Immature natural killer cell (primary cell): ENCODE measurements around the gene IL1RAPL2. TPM values are rescaled to one million over a fixed set of nuclear protein-coding genes. Genes with fewer than 3 reads are reported as not detected.
A peak's percentile ranks its signal among the peaks of the same experiment; 100 is the strongest.

Experiments
- DNase-seq, 3 donors: peaks; one replicate each; pipeline ENCODE4 v3.0.0; 2022; ENCODE audit warnings: mixed read lengths in 1 of 3
- H3K27ac Mint-ChIP-seq, 6 donors: one replicate each; pipeline ENCODE4 v1.8.0; 2020; ENCODE audit warnings: mixed read lengths in 6 of 6, mild to moderate bottlenecking in 5 of 6, inconsistent platforms in 4 of 6, moderate library complexity in 3 of 6
- H3K27me3 Mint-ChIP-seq, 3 donors: one replicate each; pipeline ENCODE4 v1.8.0; 2020 to 2021; ENCODE audit warnings: low read depth in 3 of 3, mild to moderate bottlenecking in 3 of 3, mixed read lengths in 3 of 3, moderate library complexity in 3 of 3, inconsistent platforms in 1 of 3
- H3K36me3 Mint-ChIP-seq, 3 donors: one replicate each; pipeline ENCODE4 v1.8.0; 2020; ENCODE audit warnings: mixed read lengths in 3 of 3, inconsistent platforms in 2 of 3, mild to moderate bottlenecking in 2 of 3
- H3K4me1 Mint-ChIP-seq, 2 donors: one replicate each; pipeline ENCODE4 v1.8.0; 2020; ENCODE audit warnings: inconsistent platforms in 2 of 2, mild to moderate bottlenecking in 2 of 2, mixed read lengths in 2 of 2, moderate library complexity in 1 of 2
- H3K4me3 Mint-ChIP-seq, 5 donors: one replicate each; pipeline ENCODE4 v1.8.0; 2020; ENCODE audit warnings: mild to moderate bottlenecking in 5 of 5, mixed read lengths in 5 of 5, inconsistent platforms in 3 of 5, moderate library complexity in 3 of 5
- H3K9me3 Mint-ChIP-seq, 6 donors: one replicate each; pipeline ENCODE4 v1.8.0; 2020; ENCODE audit warnings: mild to moderate bottlenecking in 6 of 6, mixed read lengths in 6 of 6, inconsistent platforms in 4 of 6, moderate library complexity in 3 of 6
- polyA plus RNA-seq, 3 donors: library from polyadenylated mRNA; unstranded; fragments of 300-500 nt; fragmentation: Illumina TruSeq; gene quantifications; one replicate each; pipeline ENCODE4 v1.2.3, GENCODE V29; 2021

The IL1RAPL2 gene
- polyA plus RNA-seq, 3 donors from 2014 or later = not detected

- no peak overlapping the region for H3K4me3 Mint-ChIP-seq
- H3K4me1 Mint-ChIP-seq = no peaks in the 10 kb centered on the region
- H3K27me3 Mint-ChIP-seq = peaks cover 0 to 6% (median 4%) of the 10 kb centered on the region in 3 donors
- H3K27ac Mint-ChIP-seq = no peak overlapping the region
- DNase-seq = no peak
- H3K9me3 Mint-ChIP-seq = peaks cover 0 to 6% (median under 1%) of the 10 kb centered on the region in 6 donors
- H3K36me3 Mint-ChIP-seq = no peaks in the 10 kb centered on the region
These were observed 554.5 kb downstream of the IL1RAPL2 start for GRCh38 chrX:105120463-105120862.

- Mint-ChIP-seq H3K27me3 (peaks cover 0 to 6% (median 4%) of the 10 kb centered on the region in 3 donors), H3K36me3 (no peaks in the 10 kb centered on the region)
These were observed 555.2 kb downstream of the IL1RAPL2 start for GRCh38 chrX:105121186-105121585.

GRCh38 chrX:105126201-105126600, 560.2 kb downstream of the IL1RAPL2 start:
- H3K4me1 Mint-ChIP-seq = no peaks in the 10 kb centered on the region
- no peak overlapping the region for H3K27ac Mint-ChIP-seq
- H3K36me3 Mint-ChIP-seq = no peaks in the 10 kb centered on the region
- no peak overlapping the region for H3K4me3 Mint-ChIP-seq
- DNase-seq = no peak
- H3K9me3 Mint-ChIP-seq = peaks cover 0 to 8% (median 1%) of the 10 kb centered on the region in 6 donors
- H3K27me3 Mint-ChIP-seq = peaks cover 0 to 3% (median 0%) of the 10 kb centered on the region in 3 donors

More at GRCh38 chrX:105121186-105121585, 555.2 kb downstream of the IL1RAPL2 start:
- Mint-ChIP-seq H3K4me1 (no peaks in the 10 kb centered on the region), H3K27ac (no peak overlapping the region), H3K4me3 (no peak overlapping the region), H3K9me3 (peaks cover 0 to 5% (median under 1%) of the 10 kb centered on the region in 6 donors)
- DNase-seq = no peak

- Mint-ChIP-seq H3K27me3 (peaks cover 0 to 2% (median 0%) of the 10 kb centered on the region in 3 donors), H3K4me3 (no peak overlapping the region), H3K36me3 (no peaks in the 10 kb centered on the region), H3K4me1 (no peaks in the 10 kb centered on the region), H3K9me3 (peaks cover 0 to 6% (median 2%) of the 10 kb centered on the region in 6 donors), H3K27ac (no peak overlapping the region)
- DNase-seq = no peak
These were observed 568.3 kb downstream of the IL1RAPL2 start for GRCh38 chrX:105134273-105134672.

GRCh38 chrX:105136786-105137185, 570.8 kb downstream of the IL1RAPL2 start:
- no peaks in the 10 kb centered on the region for H3K27me3 Mint-ChIP-seq
- H3K27ac Mint-ChIP-seq = no peak overlapping the region
- no peaks in the 10 kb centered on the region for H3K4me1 Mint-ChIP-seq
- DNase-seq = no peak
- no peak overlapping the region for H3K4me3 Mint-ChIP-seq
- H3K9me3 Mint-ChIP-seq = peaks cover 0 to 2% (median under 1%) of the 10 kb centered on the region in 6 donors
- no peaks in the 10 kb centered on the region for H3K36me3 Mint-ChIP-seq

- Mint-ChIP-seq H3K27ac (no peak overlapping the region), H3K4me3 (no peak overlapping the region), H3K27me3 (peaks cover 0 to 4% (median 0%) of the 10 kb centered on the region in 3 donors), H3K36me3 (no peaks in the 10 kb centered on the region), H3K9me3 (peaks cover 0 to 2% (median 0%) of the 10 kb centered on the region in 6 donors), H3K4me1 (no peaks in the 10 kb centered on the region)
- no peak for DNase-seq
These were observed 584.0 kb downstream of the IL1RAPL2 start for GRCh38 chrX:105150036-105150435.

- H3K4me3 Mint-ChIP-seq = no peak overlapping the region
- H3K4me1 Mint-ChIP-seq = no peaks in the 10 kb centered on the region
These were observed 584.6 kb downstream of the IL1RAPL2 start for GRCh38 chrX:105150557-105150956.

GRCh38 chrX:105167233-105167632, 601.2 kb downstream of the IL1RAPL2 start:
- H3K36me3 Mint-ChIP-seq = no peaks in the 10 kb centered on the region
- no peak overlapping the region for H3K4me3 Mint-ChIP-seq
- H3K27ac Mint-ChIP-seq = no peak overlapping the region
- H3K4me1 Mint-ChIP-seq = no peaks in the 10 kb centered on the region
- H3K27me3 Mint-ChIP-seq = peaks cover 0 to 4% (median 0%) of the 10 kb centered on the region in 3 donors
- DNase-seq = no peak
- peaks cover 0 to 3% (median 0%) of the 10 kb centered on the region in 6 donors for H3K9me3 Mint-ChIP-seq

More at GRCh38 chrX:105150557-105150956, 584.6 kb downstream of the IL1RAPL2 start:
- Mint-ChIP-seq H3K27me3 (peaks cover 0 to 4% (median 0%) of the 10 kb centered on the region in 3 donors), H3K9me3 (peaks cover 0 to 2% (median 0%) of the 10 kb centered on the region in 6 donors), H3K27ac (no peak overlapping the region), H3K36me3 (no peaks in the 10 kb centered on the region)
- no peak for DNase-seq

- H3K4me3 Mint-ChIP-seq = no peak overlapping the region
- no peaks in the 10 kb centered on the region for H3K4me1 Mint-ChIP-seq
- H3K36me3 Mint-ChIP-seq = no peaks in the 10 kb centered on the region
These were observed 602.6 kb downstream of the IL1RAPL2 start for GRCh38 chrX:105168577-105168976.

GRCh38 chrX:105173071-105173470, 607.1 kb downstream of the IL1RAPL2 start:
- Mint-ChIP-seq H3K27ac (no peak overlapping the region), H3K27me3 (peaks cover 0 to 2% (median 2%) of the 10 kb centered on the region in 3 donors), H3K9me3 (peaks cover 0 to 4% (median 0%) of the 10 kb centered on the region in 6 donors), H3K4me1 (no peaks in the 10 kb centered on the region), H3K4me3 (no peak overlapping the region), H3K36me3 (no peaks in the 10 kb centered on the region)
- no peak for DNase-seq

More at GRCh38 chrX:105168577-105168976, 602.6 kb downstream of the IL1RAPL2 start:
- peaks cover 0 to 4% (median 0%) of the 10 kb centered on the region in 3 donors for H3K27me3 Mint-ChIP-seq
- no peak for DNase-seq
- no peak overlapping the region for H3K27ac Mint-ChIP-seq
- H3K9me3 Mint-ChIP-seq = peaks cover 0 to 3% (median 0%) of the 10 kb centered on the region in 6 donors

GRCh38 chrX:105179644-105180043, 613.6 kb downstream of the IL1RAPL2 start:
- Mint-ChIP-seq H3K27me3 (peaks cover 0 to 6% (median 2%) of the 10 kb centered on the region in 3 donors), H3K4me3 (no peak overlapping the region), H3K27ac (no peak overlapping the region), H3K4me1 (no peaks in the 10 kb centered on the region), H3K36me3 (no peaks in the 10 kb centered on the region), H3K9me3 (no peaks in the 10 kb centered on the region)
- DNase-seq = no peak

- no peak overlapping the region for H3K4me3 Mint-ChIP-seq
- H3K27ac Mint-ChIP-seq = no peak overlapping the region
- no peaks in the 10 kb centered on the region for H3K4me1 Mint-ChIP-seq
- peaks cover 0 to 6% (median 0%) of the 10 kb centered on the region in 3 donors for H3K27me3 Mint-ChIP-seq
- no peaks in the 10 kb centered on the region for H3K36me3 Mint-ChIP-seq
- peaks cover 0 to 2% (median 0%) of the 10 kb centered on the region in 6 donors for H3K9me3 Mint-ChIP-seq
- DNase-seq = no peak
These were observed 623.1 kb downstream of the IL1RAPL2 start for GRCh38 chrX:105189093-105189492.

- H3K9me3 Mint-ChIP-seq = peaks cover 0 to 2% (median 0%) of the 10 kb centered on the region in 6 donors
- H3K27me3 Mint-ChIP-seq = peaks cover 0 to 7% (median 0%) of the 10 kb centered on the region in 3 donors
- peak; percentile 7 to 18 (median 9) for DNase-seq
- H3K36me3 Mint-ChIP-seq = no peaks in the 10 kb centered on the region
- H3K4me1 Mint-ChIP-seq = no peaks in the 10 kb centered on the region
- H3K27ac Mint-ChIP-seq = no peak overlapping the region
- H3K4me3 Mint-ChIP-seq = no peak overlapping the region
These were observed 624.4 kb downstream of the IL1RAPL2 start for GRCh38 chrX:105190252-105190853.

GRCh38 chrX:105191878-105192277, 625.9 kb downstream of the IL1RAPL2 start:
- no peak for DNase-seq
- Mint-ChIP-seq H3K27me3 (peaks cover 0 to 5% (median 0%) of the 10 kb centered on the region in 3 donors), H3K27ac (no peak overlapping the region), H3K4me3 (no peak overlapping the region), H3K4me1 (no peaks in the 10 kb centered on the region), H3K36me3 (no peaks in the 10 kb centered on the region), H3K9me3 (no peaks in the 10 kb centered on the region)
